GM06990 (cell line): Measurements from ENCODE around the gene NID1.

Experiments used
- DNase-seq: peaks from one replicate; pipeline ENCODE4 v3.0.0-alpha.2; 2011; ENCODE audit not compliant: insufficient read length; ENCODE audit errors: extremely low read depth
- H3K27me3 ChIP-seq: replicated peaks from 2 replicates; pipeline ENCODE4 v1.6.0; 2011; ENCODE audit warnings: low read length; ENCODE audit not compliant: control insufficient read depth, insufficient read depth
- H3K36me3 ChIP-seq: 2 replicates; pipeline ENCODE4 v1.5.1; 2011; ENCODE audit warnings: low read length; ENCODE audit not compliant: control insufficient read depth, insufficient read depth
- H3K4me3 ChIP-seq: replicated peaks from 2 replicates; pipeline ENCODE4 v1.5.1; 2011; ENCODE audit warnings: low read depth, mild to moderate bottlenecking, control low read depth, low read length
- TF ChIP-seq, protein P1 (sequence below): IDR thresholded peaks from 2 replicates; pipeline ENCODE4 v1.5.1; 2011; ENCODE audit warnings: low read length, control low read depth, mild to moderate bottlenecking, inconsistent platforms; ENCODE audit not compliant: insufficient read depth, poor library complexity, severe bottlenecking

NID1 gene

GRCh38 chr1:236000781-236001180 is 64.1 kb downstream of the NID1 start:
- DNase-seq, result no peak
- TF ChIP-seq, protein P1, sequence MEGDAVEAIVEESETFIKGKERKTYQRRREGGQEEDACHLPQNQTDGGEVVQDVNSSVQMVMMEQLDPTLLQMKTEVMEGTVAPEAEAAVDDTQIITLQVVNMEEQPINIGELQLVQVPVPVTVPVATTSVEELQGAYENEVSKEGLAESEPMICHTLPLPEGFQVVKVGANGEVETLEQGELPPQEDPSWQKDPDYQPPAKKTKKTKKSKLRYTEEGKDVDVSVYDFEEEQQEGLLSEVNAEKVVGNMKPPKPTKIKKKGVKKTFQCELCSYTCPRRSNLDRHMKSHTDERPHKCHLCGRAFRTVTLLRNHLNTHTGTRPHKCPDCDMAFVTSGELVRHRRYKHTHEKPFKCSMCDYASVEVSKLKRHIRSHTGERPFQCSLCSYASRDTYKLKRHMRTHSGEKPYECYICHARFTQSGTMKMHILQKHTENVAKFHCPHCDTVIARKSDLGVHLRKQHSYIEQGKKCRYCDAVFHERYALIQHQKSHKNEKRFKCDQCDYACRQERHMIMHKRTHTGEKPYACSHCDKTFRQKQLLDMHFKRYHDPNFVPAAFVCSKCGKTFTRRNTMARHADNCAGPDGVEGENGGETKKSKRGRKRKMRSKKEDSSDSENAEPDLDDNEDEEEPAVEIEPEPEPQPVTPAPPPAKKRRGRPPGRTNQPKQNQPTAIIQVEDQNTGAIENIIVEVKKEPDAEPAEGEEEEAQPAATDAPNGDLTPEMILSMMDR, result no peak
- Histone ChIP-seq H3K27me3 (no peaks in the 10 kb centered on the region), H3K4me3 (no peak overlapping the region), H3K36me3 (no peaks in the 10 kb centered on the region; the same call in 1 of the 2 replicates)

- TF ChIP-seq, protein P1, result no peak
- H3K4me3 ChIP-seq, result no peak overlapping the region; the same call in 1 of the 2 replicates
- DNase-seq, result peak; percentile 86
Measured at GRCh38 chr1:235999259-235999925, 65.5 kb downstream of the NID1 start.

GRCh38 chr1:235998812-235999211 is 66.1 kb downstream of the NID1 start:
- H3K27me3 ChIP-seq, result no peaks in the 10 kb centered on the region
- H3K4me3 ChIP-seq, result no peak overlapping the region; the same call in 1 of the 2 replicates
- TF ChIP-seq, protein P1, result no peak
- DNase-seq, result peak; percentile 68
- no peaks in the 10 kb centered on the region; the same call in 1 of the 2 replicates for H3K36me3 ChIP-seq

More at GRCh38 chr1:235999259-235999925, 65.5 kb downstream of the NID1 start:
- H3K36me3 ChIP-seq, result no peaks in the 10 kb centered on the region; the same call in 1 of the 2 replicates
- no peaks in the 10 kb centered on the region for H3K27me3 ChIP-seq

DNA sequence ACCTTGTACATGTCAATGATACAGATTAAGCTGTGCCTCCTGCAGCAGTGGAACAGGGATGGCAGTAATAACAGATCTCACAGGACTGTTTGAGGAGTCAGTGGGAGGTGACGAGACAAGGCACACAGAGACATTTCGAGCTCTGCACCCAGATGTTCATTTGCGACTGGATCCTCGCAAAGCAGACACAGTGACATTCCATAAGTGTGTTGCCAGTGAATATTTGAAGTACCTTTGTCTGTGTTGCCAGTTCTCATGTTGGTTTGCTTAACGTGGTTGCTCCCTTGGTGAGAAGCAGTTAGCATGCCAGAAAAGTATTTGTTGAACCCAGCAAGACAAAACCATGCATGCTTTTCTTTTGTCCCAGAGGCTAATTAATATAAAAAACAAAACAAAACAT is 67.0 kb downstream of the NID1 start:
- Histone ChIP-seq H3K36me3 (no peaks in the 10 kb centered on the region; the same call in 1 of the 2 replicates), H3K27me3 (no peaks in the 10 kb centered on the region), H3K4me3 (no peak overlapping the region)
- no peak for DNase-seq
- TF ChIP-seq, protein P1, result no peak

DNA sequence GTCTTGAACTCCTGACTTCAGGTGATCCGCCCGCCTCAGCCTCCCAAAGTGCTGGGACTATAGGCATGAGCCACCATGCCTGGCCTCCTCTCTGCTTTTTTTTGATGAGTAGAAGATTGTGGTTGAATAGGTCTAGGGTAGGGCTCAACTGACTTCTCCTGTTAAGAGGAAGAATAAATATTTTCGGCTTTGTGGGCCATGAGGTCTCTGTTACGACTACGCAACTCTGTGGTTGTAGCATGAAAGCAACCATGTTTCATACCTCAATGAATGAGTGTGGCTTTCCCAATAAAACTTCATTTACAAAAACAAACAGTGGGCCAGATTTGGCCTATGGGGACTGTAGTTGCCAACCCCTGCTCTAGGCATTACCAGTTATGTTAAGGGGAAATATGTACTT is 67.8 kb downstream of the NID1 start:
- Histone ChIP-seq H3K4me3 (no peak overlapping the region), H3K27me3 (no peaks in the 10 kb centered on the region), H3K36me3 (no peaks in the 10 kb centered on the region)
- no peak for DNase-seq
- TF ChIP-seq, protein P1, result no peak
